HL-60/S4 (cell line): ENCODE data around the gene AARSD1.
"Not testable (repeated sequence)": the region's sequence is repeated elsewhere in the genome, so short reads cannot be mapped to it uniquely, and the experiment has no call there.

Experiments used
- in situ Hi-C: fragments of 300-500 bp; cut with MboI; formaldehyde crosslinking; loops from 2 replicates; pipeline ENCODE4 v1.14.3; 2022; ENCODE audit warnings: low sequenced_read_pairs

Gene AARSD1

DNA sequence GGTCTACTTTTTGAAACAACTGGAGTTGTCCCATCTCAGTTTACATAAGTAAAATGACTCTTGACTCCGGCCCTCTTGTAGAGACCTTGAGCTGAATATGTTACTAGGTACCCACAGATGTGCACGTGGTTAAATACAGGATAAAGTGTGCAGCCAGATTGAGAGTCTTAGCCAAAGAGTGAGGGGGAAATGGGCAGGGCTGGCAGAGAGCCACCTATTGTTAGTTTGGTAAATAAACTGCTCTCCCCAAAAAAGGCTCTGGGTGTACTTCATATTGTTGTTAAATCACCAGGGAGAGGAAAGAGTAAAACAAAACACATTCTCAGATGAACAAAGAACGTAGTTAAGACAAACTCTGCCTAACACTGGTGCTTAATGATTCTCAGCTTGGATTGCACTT is 43.3 kb downstream of the AARSD1 start:
- in situ Hi-C loops: no loop called here

- in situ Hi-C loops: no loop called here
Observed at GRCh38 chr17:42920106-42920900, 44.0 kb downstream of the AARSD1 start.

GRCh38 chr17:42919522-42920077 is 44.7 kb downstream of the AARSD1 start:
- in situ Hi-C loops: not testable (repeated sequence)

- in situ Hi-C loops: no loop called here
Observed at GRCh38 chr17:42918902-42919521, 45.2 kb downstream of the AARSD1 start.

DNA sequence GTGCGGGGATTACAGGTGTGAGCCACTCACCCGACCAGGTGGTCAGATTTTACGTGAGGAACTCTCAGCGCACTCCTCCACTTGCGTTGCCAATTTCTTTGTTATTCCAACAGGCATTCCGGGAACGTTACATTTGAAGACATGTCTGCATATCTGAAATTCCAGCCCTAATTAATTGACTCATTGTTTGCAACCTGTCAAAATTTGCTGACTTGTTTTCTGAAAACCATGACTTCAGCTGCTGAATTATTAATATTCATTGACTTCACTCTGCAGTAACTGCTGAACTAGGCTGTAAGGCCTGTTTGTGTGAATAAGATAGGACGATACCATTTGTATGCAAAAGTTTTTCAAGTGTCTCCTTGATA is 47.0 kb downstream of the AARSD1 start:
- in situ Hi-C loops: no loop called here

- in situ Hi-C loops: not testable (repeated sequence)
Observed at GRCh38 chr17:42916388-42917235, 47.6 kb downstream of the AARSD1 start.

DNA sequence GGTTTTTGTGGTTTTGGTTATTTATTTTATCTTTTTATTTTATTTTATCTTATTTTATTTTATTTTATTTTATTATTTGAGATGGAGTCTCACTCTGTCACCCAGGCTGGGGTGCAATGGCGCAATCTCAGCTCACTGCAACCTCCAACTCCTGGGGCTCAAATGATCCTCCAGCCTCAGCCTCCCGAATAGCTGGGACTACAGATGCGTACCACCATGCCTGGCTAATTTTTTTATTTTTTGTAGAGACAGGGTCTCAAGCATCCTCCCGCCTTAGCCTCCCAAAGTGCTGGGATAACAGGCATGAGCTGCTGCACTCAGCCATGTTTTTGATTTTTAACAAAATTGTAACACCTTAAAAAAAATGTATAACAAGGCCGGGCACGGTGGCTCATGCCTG is 49.0 kb downstream of the AARSD1 start:
- in situ Hi-C loops: not testable (repeated sequence)

- in situ Hi-C loops: no loop called here
Observed at GRCh38 chr17:42913981-42914617, 50.2 kb downstream of the AARSD1 start.

- in situ Hi-C loops: no loop called here
Observed at GRCh38 chr17:42913522-42913921, 50.7 kb downstream of the AARSD1 start.

- in situ Hi-C loops: no loop called here
Observed at GRCh38 chr17:42908872-42909700, 55.2 kb downstream of the AARSD1 start.

DNA sequence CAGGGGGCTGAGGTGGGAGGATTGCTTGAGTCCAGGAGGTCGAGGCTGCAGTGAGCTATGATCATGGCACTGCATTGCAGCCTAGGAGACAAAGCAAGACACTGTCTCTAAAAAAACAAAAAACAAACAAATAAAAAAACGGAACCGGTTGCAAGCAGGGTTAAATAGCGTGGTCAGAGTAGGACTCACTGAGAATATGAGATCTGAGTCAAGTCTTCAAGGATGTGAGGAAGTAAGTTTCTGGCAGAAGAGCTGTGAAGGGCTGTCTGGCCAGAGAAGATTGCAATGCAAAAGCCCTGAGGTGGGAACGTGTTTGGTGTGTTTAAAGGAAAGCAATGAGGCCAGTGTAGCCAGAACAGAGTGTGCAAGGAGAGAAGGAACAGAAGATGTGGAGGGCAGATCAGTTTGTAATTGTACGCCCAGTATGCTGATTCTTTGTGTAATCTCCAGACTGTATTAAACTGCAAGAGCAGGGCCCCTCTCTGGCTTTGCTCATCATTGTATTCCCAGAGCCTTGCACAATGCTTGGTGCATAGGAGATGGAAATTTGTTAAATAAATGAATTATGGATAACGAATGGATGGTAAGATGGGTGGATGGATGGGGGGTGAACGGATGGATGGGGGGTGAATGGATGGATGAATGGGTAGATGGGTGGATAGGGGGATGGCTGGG is 57.3 kb downstream of the AARSD1 start:
- in situ Hi-C loops: no loop called here

DNA sequence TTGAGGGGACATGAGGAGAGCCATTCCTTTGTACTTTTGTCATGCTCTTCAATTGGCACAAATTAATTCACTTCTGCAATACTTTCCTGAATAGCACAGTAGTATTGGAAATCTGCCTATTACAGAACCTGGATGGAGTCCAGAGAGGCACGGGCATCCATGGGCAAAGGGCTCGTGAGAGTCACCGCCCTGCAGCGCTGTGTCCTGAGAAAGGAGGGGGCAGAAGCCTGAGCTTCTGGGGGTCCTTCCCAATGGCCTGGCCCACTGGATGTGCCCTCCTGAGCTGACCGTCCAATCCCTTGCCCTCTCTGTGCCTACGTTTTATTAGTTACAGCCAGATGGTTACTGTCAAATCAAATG is 60.2 kb downstream of the AARSD1 start:
- in situ Hi-C loops: no loop called here

DNA sequence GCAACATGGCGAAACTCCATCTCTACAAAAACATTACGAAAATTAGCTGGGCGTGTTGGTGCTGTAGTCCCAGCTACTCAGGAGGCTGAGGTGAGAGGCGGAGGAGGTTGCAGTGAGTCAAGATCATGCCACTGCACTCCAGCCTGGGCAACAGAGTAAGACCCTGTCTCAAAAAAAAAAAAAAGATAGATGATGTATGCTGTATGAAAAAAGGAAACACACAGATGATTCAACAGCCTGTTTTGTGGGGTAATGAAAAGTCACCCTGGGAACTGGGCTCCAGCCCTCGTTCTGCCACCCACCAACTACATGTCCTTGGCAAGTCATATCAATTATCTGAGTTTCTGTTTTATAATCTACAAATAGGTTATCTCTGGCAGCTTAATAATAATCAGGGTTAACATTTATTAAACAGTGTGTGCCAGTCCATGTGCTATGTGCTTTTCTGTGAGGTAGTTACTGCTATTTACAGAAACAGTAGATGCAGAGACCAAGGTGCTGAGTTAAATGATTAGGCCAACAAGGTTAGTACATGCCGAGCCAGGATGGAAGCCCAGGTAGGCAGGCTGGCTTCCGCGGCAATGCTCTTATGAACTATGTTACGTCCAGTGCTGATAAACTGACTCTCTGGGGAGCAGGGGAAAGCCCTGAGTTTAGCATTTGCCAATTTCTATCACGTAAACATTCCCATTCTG is 62.6 kb downstream of the AARSD1 start:
- in situ Hi-C loops: no loop called here
